ENCODE data around the gene SYCE3. TPM values are rescaled to one million over a fixed set of nuclear protein-coding genes. Genes with fewer than 3 reads are reported as not detected.
A peak's percentile ranks its signal among the peaks of the same experiment; 100 is the strongest.

Gene SYCE3, protein sequence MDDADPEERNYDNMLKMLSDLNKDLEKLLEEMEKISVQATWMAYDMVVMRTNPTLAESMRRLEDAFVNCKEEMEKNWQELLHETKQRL
- total RNA-seq = not detected
- long read RNA-seq = 0 reads

DNA sequence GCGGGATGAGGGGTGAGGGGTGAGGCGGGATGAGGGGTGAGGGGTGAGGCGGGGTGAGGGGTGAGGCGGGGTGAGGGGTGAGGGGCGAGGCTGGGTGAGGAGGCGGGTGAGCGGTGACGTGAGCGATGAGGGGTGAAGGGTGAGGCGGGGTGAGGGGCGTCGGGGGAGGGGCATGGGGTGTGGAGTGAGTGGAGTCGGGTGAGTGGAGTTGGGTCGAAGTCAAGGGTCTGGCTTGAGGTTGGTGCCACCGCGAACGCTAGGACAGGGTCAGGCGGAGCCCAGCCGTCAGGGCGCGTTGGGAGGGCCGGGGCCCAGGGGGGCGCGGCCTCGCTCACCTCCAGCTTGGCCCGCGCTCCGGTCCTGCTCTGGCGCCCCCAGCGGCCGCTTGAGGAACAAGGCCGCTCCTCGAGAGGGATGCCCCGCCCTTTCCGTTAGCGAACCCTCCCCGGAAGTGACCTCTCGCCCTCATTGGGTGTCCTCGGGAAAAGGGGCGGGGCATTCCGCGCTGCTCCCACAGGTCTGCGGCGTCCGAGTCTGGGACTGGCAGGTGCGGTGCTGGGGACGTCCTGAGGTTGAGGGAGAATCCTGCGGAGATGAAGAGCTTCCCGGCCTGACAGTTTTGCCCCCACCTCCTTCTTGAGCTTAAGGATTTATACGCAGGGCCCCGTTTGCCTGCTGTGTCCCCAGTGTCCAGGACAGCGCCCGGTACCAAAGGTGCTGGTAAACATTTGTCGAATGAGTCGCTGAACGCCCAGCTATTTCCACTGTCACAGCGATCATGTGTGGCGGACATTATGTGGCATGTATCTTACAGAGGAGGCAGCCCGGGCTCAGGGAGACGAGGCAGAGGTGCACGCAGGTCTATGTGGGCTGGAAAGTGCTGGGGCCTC is at the start of gene SYCE3:
Gene SYCE3 (minus strand): TSS at position 397 of the 890 bp plus-strand sequence. CDS start 6,514 bp downstream, outside the sequence.
- no peaks in the 10 kb centered on the region for H3K9me3 ChIP-seq
- H3K4me3 ChIP-seq = peak within 1 kb of the TSS; percentile 71
- H3K36me3 ChIP-seq = no peaks in the 10 kb centered on the region
- ATAC-seq = peak; percentile 98
- TF ChIP-seq, protein P1, sequence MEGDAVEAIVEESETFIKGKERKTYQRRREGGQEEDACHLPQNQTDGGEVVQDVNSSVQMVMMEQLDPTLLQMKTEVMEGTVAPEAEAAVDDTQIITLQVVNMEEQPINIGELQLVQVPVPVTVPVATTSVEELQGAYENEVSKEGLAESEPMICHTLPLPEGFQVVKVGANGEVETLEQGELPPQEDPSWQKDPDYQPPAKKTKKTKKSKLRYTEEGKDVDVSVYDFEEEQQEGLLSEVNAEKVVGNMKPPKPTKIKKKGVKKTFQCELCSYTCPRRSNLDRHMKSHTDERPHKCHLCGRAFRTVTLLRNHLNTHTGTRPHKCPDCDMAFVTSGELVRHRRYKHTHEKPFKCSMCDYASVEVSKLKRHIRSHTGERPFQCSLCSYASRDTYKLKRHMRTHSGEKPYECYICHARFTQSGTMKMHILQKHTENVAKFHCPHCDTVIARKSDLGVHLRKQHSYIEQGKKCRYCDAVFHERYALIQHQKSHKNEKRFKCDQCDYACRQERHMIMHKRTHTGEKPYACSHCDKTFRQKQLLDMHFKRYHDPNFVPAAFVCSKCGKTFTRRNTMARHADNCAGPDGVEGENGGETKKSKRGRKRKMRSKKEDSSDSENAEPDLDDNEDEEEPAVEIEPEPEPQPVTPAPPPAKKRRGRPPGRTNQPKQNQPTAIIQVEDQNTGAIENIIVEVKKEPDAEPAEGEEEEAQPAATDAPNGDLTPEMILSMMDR (IDR thresholded peaks at IDR 0.05) = peak; percentile 95
- peaks cover 10% of the 10 kb centered on the region for H3K4me1 ChIP-seq
- H3K27me3 ChIP-seq = no peaks in the 10 kb centered on the region
- DNase-seq = peak; percentile 99
- peak within 1 kb of the TSS; percentile 65 for H3K27ac ChIP-seq
- intact Hi-C loops (cut with DNase I) = no loop called here

DNA sequence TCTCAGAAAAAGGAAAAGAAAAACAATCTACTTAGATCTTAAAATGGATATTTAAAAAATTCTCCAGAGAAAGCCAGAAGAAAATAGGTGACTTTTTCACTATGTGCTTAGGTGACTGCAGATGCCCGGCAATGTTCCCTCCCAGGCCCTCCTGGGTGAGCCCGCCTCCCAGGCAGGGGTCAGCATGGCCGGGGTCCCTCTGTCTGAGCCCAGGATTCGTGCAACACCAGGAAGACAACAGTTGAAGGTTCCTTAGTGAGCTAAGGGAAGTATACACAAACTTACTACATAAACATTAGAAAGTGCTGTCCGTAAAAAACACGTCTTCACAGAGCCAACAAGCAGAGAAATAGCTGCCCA is 49.4 kb upstream of the SYCE3 start:
- intact Hi-C loops (cut with DNase I) = no loop called here
- H3K9me3 ChIP-seq = no peaks in the 10 kb centered on the region

DNA sequence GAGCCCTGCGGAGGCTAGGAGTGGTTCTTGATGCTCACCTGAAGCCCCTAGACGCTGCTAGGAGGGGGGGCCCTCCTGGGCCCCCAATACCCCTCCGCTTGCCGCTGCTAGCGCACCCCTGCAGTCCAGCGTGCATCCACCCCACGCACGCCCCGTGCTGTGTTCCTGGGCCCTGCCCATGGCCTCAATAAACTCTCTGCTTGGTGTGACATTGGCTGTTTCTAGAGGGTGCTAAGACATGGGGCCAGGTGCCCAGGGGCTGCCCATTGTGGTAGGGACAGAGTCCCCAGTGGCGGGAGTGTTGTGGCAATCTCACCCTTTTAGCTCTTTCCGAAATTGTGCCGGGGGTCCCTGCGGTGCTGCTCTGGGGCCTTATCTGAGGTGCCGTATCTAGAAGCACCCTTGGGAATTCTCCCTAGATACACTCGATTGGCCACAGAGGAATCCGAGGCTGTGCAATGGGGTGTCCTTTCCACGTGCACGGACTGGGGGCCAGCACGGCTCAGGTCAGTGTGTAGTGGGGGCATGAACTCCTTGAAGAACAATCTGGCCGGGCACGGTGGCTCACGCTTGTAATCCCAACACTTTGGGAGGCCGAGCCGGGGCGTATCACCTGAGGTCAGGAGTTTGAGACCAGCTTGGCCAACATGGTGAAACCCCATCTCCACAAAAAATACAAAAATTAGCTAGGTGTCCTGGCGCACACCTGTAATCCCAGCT is 48.8 kb upstream of the SYCE3 start:
- intact Hi-C loops (cut with DNase I) = no loop called here
- TF ChIP-seq, protein P1 (IDR thresholded peaks at IDR 0.05) = no peak
- no peaks in the 10 kb centered on the region for H3K9me3 ChIP-seq
- H3K36me3 ChIP-seq = no peaks in the 10 kb centered on the region
- H3K27me3 ChIP-seq = no peaks in the 10 kb centered on the region
- H3K4me3 ChIP-seq = no peak overlapping the region
- no peaks in the 10 kb centered on the region for H3K4me1 ChIP-seq
- ATAC-seq (no peak), DNase-seq (no peak)
- H3K27ac ChIP-seq = no peak overlapping the region

More for the DNA sequence above, 49.4 kb upstream of the SYCE3 start:
- DNase-seq (no peak), ATAC-seq (no peak)
- H3K4me1 ChIP-seq = no peaks in the 10 kb centered on the region
- no peaks in the 10 kb centered on the region for H3K27me3 ChIP-seq
- TF ChIP-seq, protein P1 (IDR thresholded peaks at IDR 0.05) = no peak
- H3K27ac ChIP-seq = no peak overlapping the region
- no peaks in the 10 kb centered on the region for H3K36me3 ChIP-seq
- no peak overlapping the region for H3K4me3 ChIP-seq

DNA sequence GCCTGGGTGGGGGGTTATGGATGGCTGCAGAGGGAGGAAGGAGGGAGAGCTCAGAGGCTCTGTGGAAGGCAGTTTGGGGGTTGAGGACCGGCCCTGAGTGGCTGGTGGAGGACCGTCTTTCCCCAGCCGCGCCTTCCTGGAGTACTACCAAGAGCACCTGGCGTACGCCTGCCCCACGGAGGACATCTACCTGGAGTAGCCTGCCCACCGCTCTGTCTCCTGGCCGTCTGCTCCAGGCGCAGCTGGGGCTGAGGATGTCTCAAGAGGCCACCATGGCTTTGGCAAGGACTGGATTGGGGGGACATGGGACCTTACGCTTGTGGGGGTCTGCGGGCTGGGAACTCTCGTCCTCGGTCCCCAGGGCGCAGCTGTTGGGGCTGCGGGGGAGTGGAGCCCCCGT is 47.9 kb upstream of the SYCE3 start:
- TF ChIP-seq, protein P1 (IDR thresholded peaks at IDR 0.05) = no peak
- Histone ChIP-seq H3K27ac (no peak overlapping the region), H3K36me3 (no peaks in the 10 kb centered on the region), H3K27me3 (peaks cover 5% of the 10 kb centered on the region), H3K4me1 (no peaks in the 10 kb centered on the region), H3K9me3 (no peaks in the 10 kb centered on the region), H3K4me3 (no peak overlapping the region)
- no peak for ATAC-seq
- no peak for DNase-seq
- intact Hi-C loops (cut with DNase I) = no loop called here

DNA sequence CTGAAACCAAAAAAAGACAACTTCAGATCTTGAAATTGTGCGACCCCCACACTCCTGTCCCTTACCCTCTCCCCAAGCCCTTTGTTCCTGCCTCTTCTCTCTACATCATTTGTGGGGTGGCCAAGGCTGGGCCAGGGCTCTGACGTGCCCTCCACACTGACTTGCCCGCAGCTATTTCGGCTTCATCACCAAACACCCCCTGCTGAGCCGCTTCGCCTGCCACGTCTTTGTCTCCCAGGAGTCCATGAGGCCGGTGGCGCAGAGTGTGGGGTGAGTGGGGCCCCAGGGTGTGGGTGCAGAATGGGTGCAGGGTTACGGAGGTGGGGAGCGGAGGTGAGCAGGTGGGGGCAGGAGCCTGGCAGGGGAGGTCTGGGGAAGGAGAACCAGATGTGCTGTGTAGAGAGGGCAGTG is 47.3 kb upstream of the SYCE3 start:
- H3K4me3 ChIP-seq = no peak overlapping the region
- no peak for ATAC-seq
- H3K36me3 ChIP-seq = no peaks in the 10 kb centered on the region
- intact Hi-C loops (cut with DNase I) = no loop called here
- TF ChIP-seq, protein P1 (IDR thresholded peaks at IDR 0.05) = no peak
- no peak overlapping the region for H3K27ac ChIP-seq
- peaks cover 8% of the 10 kb centered on the region for H3K27me3 ChIP-seq
- DNase-seq = no peak
- H3K4me1 ChIP-seq = no peaks in the 10 kb centered on the region
- H3K9me3 ChIP-seq = no peaks in the 10 kb centered on the region

Measured in upper lobe of right lung (tissue), 1 donor.